Fibroblast of lung (primary cell): ENCODE measurements around the gene SLC6A11. TPM values are rescaled to one million over a fixed set of nuclear protein-coding genes. Genes with fewer than 3 reads are reported as not detected.

ENCODE experiments used
- DNase-seq, 2 donors: peaks; one replicate each; pipeline versions ENCODE4 v3.0.0 to v3.0.0-alpha.2; 2010; ENCODE audit warnings: low read depth in 2 of 2
- H2AFZ ChIP-seq: 2 replicates; pipeline ENCODE4 v1.5.1; 2012; ENCODE audit warnings: low read length, control low read depth, inconsistent platforms
- H3K27ac ChIP-seq: 2 replicates; pipeline ENCODE4 v1.5.1; 2011; ENCODE audit warnings: low read length, control low read depth; ENCODE audit not compliant: insufficient read depth
- H3K27me3 ChIP-seq: 2 replicates; pipeline ENCODE4 v1.5.1; 2011; ENCODE audit warnings: mild to moderate bottlenecking, low read length; ENCODE audit not compliant: control insufficient read depth, insufficient read depth
- H3K36me3 ChIP-seq: 2 replicates; pipeline ENCODE4 v1.5.1; 2011; ENCODE audit warnings: low read length; ENCODE audit not compliant: control insufficient read depth, insufficient read depth
- H3K4me1 ChIP-seq: 2 replicates; pipeline ENCODE4 v1.5.1; 2011; ENCODE audit warnings: low read length; ENCODE audit not compliant: control insufficient read depth, insufficient read depth; ENCODE audit errors: extremely low read depth
- H3K4me2 ChIP-seq: 2 replicates; pipeline ENCODE4 v1.5.1; 2011; ENCODE audit warnings: low read length, control low read depth; ENCODE audit not compliant: insufficient read depth; ENCODE audit errors: extremely low read depth
- H3K4me3 ChIP-seq, 4 experiments: fragments of 200-600 bp in 1 of 4; sonication (generic) in 1 of 4; replicated peaks in 1 of 4; 2 replicates each; pipeline ENCODE4 v1.5.1; 2011 to 2016; ENCODE audit warnings: low read length in 4 of 4, low read depth in 3 of 4, mild to moderate bottlenecking in 3 of 4, control low read depth in 2 of 4, inconsistent platforms in 1 of 4, mixed read lengths in 1 of 4; ENCODE audit not compliant: insufficient read depth in 1 of 4; ENCODE audit errors: control extremely low read depth in 1 of 4
- H3K79me2 ChIP-seq: 2 replicates; pipeline ENCODE4 v1.5.1; 2012; ENCODE audit warnings: mild to moderate bottlenecking, low read length, inconsistent platforms; ENCODE audit not compliant: control insufficient read depth, insufficient read depth
- H3K9ac ChIP-seq: 2 replicates; pipeline ENCODE4 v1.5.1; 2011; ENCODE audit warnings: mild to moderate bottlenecking, low read length, control low read depth; ENCODE audit not compliant: insufficient read depth
- H3K9me3 ChIP-seq: 2 replicates; pipeline ENCODE4 v1.5.1; 2012; ENCODE audit warnings: low read depth, low read length; ENCODE audit not compliant: control insufficient read depth, insufficient read depth
- H4K20me1 ChIP-seq: 2 replicates; pipeline ENCODE4 v1.5.1; 2011; ENCODE audit warnings: low read length; ENCODE audit not compliant: control insufficient read depth, insufficient read depth; ENCODE audit errors: extremely low read depth
- CTCF ChIP-seq, 2 donors: IDR thresholded peaks in 1 of 2; conservative IDR thresholded peaks in 1 of 2; 1 replicate in 1 of 2; 2 replicates in 1 of 2; pipeline ENCODE4 v1.5.1; 2011 to 2012; ENCODE audit warnings: low read length in 2 of 2, control low read depth in 1 of 2, inconsistent platforms in 1 of 2, low read depth in 1 of 2, mild to moderate bottlenecking in 1 of 2
- EZH2 ChIP-seq: IDR thresholded peaks from 2 replicates; pipeline ENCODE4 v1.5.1; 2012; ENCODE audit warnings: low read length, control low read depth, mild to moderate bottlenecking; ENCODE audit errors: missing control alignments
- polyA plus RNA-seq, 2 donors: library from polyadenylated mRNA; depleted of rRNA in 1 of 2; stranded (reverse) in 1 of 2; unstranded in 1 of 2; fragments of >200 nt; gene quantifications; 2 replicates each; pipeline ENCODE4 v1.2.1, GENCODE V29; 2011 to 2012; ENCODE audit warnings: missing spikeins in 1 of 2
- total RNA-seq: library from RNA; depleted of rRNA; stranded (reverse); fragments of >200 nt; gene quantifications from 2 replicates; pipeline ENCODE4 v1.2.1, GENCODE V29; 2014

Gene SLC6A11
- total and polyA plus RNA-seq, 2 donors (not counting 1 experiment from before 2014, with no cell fraction given), result 0.05 TPM; not detected in 1

- Histone ChIP-seq H3K4me1 (no peaks in the 10 kb centered on the region), H3K36me3 (no peaks in the 10 kb centered on the region), H3K4me2 (no peak overlapping the region), H2AFZ (no peak overlapping the region), H3K79me2 (no peaks in the 10 kb centered on the region), H3K9me3 (no peaks in the 10 kb centered on the region), H3K9ac (no peak overlapping the region), H3K27me3 (no peaks in the 10 kb centered on the region), H4K20me1 (no peaks in the 10 kb centered on the region), H3K4me3 (no peak overlapping the region), H3K27ac (no peak overlapping the region)
- no peak for DNase-seq
- no peak for TF ChIP-seq CTCF (conservative IDR thresholded peaks at IDR 0.05 in 1 of 2, IDR thresholded peaks at IDR 0.05 in 1 of 2; ENCODE audit: low read depth in 1 of 2, low read length in 2 of 2)
These were observed 103.6 kb downstream of the SLC6A11 start for GRCh38 chr3:10919636-10920035.

DNA sequence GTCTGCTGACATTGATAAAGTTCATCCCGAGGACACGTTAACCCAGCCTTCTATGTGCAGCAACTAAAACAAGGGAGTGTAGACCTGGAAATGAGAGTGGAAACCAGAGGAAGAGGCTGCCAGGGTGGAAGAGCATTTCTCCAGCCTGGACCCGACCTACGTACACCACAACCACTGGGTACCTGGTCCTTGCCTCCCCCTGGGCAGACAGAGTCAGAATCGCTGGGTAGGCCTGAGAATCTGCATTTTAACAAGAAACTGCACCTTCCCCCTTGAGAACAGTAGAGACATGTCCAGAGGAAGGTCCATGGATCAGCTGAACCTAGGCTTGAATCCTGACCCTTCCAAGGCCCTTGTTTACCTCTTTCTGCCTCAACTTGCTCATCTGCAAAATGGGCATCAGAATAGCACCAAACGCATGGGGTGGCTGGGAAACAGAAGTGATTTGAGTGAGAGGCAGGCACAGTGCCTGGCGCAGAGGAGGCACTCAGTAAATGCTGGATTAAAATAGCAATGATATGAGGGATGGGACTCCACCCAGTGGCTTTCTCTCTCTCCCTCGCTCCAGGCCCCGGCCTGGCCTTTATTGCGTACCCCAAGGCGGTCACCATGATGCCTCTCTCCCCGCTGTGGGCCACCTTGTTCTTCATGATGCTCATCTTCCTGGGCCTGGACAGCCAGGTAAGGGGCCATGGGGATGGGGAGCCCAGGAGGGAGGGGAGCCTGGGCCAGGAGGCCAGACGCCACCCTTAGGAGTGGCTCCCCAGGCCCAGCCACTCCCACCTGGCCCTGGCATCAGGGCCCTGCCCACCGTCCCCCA lies 109.6 kb downstream of the SLC6A11 start:
- Histone ChIP-seq H2AFZ (no peak overlapping the region), H3K79me2 (no peaks in the 10 kb centered on the region), H4K20me1 (no peaks in the 10 kb centered on the region), H3K9me3 (no peaks in the 10 kb centered on the region), H3K4me2 (no peak overlapping the region), H3K27me3 (peaks cover 2% of the 10 kb centered on the region), H3K36me3 (no peaks in the 10 kb centered on the region), H3K4me3 (no peak overlapping the region), H3K4me1 (no peaks in the 10 kb centered on the region), H3K9ac (no peak overlapping the region), H3K27ac (no peak overlapping the region)
- no peak for DNase-seq
- TF ChIP-seq EZH2, result no peak
- TF ChIP-seq CTCF (conservative IDR thresholded peaks at IDR 0.05 in 1 of 2, IDR thresholded peaks at IDR 0.05 in 1 of 2; ENCODE audit: low read depth in 1 of 2, low read length in 2 of 2), result no peak

DNA sequence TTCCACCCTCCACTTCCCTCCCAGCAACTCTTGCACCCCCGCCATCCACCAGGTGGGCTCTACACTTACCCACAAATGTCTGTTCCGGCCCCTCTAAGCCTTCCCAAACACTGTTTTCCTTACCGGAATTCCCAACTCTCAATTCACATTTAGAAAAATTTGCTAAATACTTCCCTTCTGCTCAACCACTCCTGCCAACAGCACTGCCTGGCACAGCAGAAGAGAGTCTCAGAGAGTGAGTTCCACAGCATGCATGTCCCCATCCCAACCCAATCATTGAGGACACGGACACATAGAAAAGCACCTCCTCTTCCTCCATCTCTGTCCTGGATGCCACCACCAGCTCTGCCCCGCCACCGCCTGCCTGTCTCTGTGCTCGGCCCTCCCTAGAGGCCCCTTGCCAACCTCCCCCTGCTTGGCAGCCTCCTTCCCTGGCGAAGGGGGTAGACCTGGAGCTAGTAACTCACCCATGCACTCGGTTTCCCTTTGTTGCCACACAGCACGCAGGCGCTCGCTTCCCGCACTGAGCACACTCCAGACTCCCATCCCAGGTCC lies 110.3 kb downstream of the SLC6A11 start:
- H3K27ac ChIP-seq, result no peak overlapping the region
- no peaks in the 10 kb centered on the region for H3K9me3 ChIP-seq
- H3K4me2 ChIP-seq, result no peak overlapping the region
- no peak overlapping the region for H2AFZ ChIP-seq
- H3K27me3 ChIP-seq, result peaks cover 2% of the 10 kb centered on the region
- TF ChIP-seq CTCF (conservative IDR thresholded peaks at IDR 0.05 in 1 of 2, IDR thresholded peaks at IDR 0.05 in 1 of 2; ENCODE audit: low read depth in 1 of 2, low read length in 2 of 2) (no peak), EZH2 (no peak)
- no peaks in the 10 kb centered on the region for H3K4me1 ChIP-seq
- no peaks in the 10 kb centered on the region for H4K20me1 ChIP-seq
- no peak overlapping the region for H3K9ac ChIP-seq
- H3K36me3 ChIP-seq, result no peaks in the 10 kb centered on the region
- DNase-seq, result no peak
- H3K4me3 ChIP-seq, result no peak overlapping the region
- no peaks in the 10 kb centered on the region for H3K79me2 ChIP-seq
